HL-60 (cell line): Measurements from ENCODE around the gene AGPAT2.

Experiments used
- DNase-seq, 2 experiments: peaks; one replicate each; pipeline ENCODE4 v3.0.0-alpha.2; 2010 to 2020; ENCODE audit warnings: low read depth in 1 of 2, low spot score in 1 of 2
- H3K27ac ChIP-seq: fragments of 250-450 bp; sonication (Bioruptor Pico); replicated peaks from 2 replicates; pipeline ENCODE4 v1.5.1; 2020; ENCODE audit warnings: mild to moderate bottlenecking, moderate library complexity
- H3K27me3 ChIP-seq: fragments of 250-450 bp; sonication (Bioruptor Pico); 2 replicates; pipeline ENCODE4 v1.5.1; 2021; ENCODE audit warnings: mild to moderate bottlenecking, moderate library complexity; ENCODE audit not compliant: insufficient read depth, poor library complexity, severe bottlenecking
- H3K4me3 ChIP-seq: replicated peaks from 2 replicates; pipeline ENCODE4 v1.5.1; 2011; ENCODE audit warnings: mild to moderate bottlenecking, control low read depth, low read length; ENCODE audit not compliant: insufficient read depth
- GABPA ChIP-seq: IDR thresholded peaks from 2 replicates; pipeline ENCODE4 v1.6.1; 2012; ENCODE audit warnings: low read depth
- POLR2AphosphoS5 ChIP-seq: IDR thresholded peaks from 2 replicates; pipeline ENCODE4 v1.6.1; 2012; ENCODE audit warnings: low read depth
- SPI1 ChIP-seq: IDR thresholded peaks from 2 replicates; pipeline ENCODE4 v1.6.1; 2012; ENCODE audit warnings: low read depth, mild to moderate bottlenecking, borderline replicate concordance
- long read RNA-seq: library from polyadenylated mRNA; unstranded; transcript quantifications from one replicate; pipeline ENCODE4 v2.0.0, GENCODE V29; 2020
- TF ChIP-seq, protein P1 (sequence below): IDR thresholded peaks from one replicate; pipeline ENCODE4 v1.5.1; 2011; ENCODE audit warnings: low read length, control low read depth, inconsistent platforms; ENCODE audit not compliant: insufficient read depth
- TF ChIP-seq, protein P2 (sequence below): IDR thresholded peaks from 2 replicates; pipeline ENCODE4 v1.6.1; 2012; ENCODE audit warnings: low read depth; ENCODE audit not compliant: insufficient replicate concordance

Gene AGPAT2
- long read RNA-seq, transcript AGPAT2-202 (6 exons, 1,512 nt): major isoform, 209 of 230 reads
- long read RNA-seq, transcript AGPAT2-201 (5 exons, 1,391 nt): minor isoform, 13 of 230 reads
- long read RNA-seq, partial matches to known transcripts: 0 of 230 reads
- long read RNA-seq, other reads (novel, unspliced or antisense): 8 of 230 reads

DNA sequence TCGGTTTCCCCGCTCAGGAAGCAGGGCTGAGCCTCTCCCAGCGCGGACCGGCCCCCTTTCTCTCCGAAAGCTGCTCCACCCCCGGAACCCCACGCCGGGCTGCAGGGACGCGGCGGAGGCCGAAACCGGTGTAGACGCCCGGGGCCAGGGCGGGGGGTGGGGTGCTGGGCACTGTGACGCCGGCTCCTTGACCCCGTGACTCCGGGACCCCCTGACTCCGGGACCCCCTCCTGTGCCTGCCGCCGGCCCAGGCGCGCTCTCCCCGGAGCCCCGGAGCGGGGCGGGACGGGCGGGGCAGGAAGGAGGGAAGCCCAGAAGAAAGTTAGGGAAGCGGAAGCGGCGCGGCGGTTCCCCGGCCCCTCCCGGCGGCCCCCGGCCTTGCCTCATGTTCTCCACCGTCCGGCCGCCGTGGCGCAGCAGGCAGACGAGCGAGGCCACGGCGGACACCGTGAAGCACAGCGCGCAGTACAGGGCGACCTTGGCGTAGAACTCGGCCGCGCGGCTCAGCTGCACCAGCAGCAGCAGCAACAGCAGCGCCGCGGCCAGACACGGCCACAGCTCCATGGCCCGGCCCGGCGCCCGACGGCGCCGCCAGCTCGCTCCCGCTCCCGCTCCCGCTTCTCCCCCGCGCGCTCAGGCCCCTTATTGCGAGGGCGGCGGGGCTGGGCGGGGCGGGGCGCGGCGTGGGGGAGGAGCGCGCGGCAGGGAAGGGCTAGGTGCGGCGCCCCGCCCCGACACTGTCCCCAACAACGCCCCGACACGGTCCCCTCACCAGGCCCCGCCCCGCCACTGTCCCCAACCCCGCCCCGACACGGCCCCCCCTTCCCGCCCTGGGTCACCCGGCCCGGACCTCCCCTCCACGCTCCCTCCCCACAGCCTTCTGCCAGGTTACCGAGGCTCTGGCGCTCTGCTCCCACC lies at the start of gene AGPAT2:
Gene AGPAT2, minus strand, starts transcription at position 664 of the 918 bp plus-strand sequence. Its CDS starts 100 bp downstream, at position 564.
- no peaks in the 10 kb centered on the region for H3K27me3 ChIP-seq
- peak within 1 kb of the TSS; percentile 92 for H3K27ac ChIP-seq
- peak within 1 kb of the TSS; percentile 90 for H3K4me3 ChIP-seq
- DNase-seq: peak; percentile 74 to 82
- TF ChIP-seq, protein P1, sequence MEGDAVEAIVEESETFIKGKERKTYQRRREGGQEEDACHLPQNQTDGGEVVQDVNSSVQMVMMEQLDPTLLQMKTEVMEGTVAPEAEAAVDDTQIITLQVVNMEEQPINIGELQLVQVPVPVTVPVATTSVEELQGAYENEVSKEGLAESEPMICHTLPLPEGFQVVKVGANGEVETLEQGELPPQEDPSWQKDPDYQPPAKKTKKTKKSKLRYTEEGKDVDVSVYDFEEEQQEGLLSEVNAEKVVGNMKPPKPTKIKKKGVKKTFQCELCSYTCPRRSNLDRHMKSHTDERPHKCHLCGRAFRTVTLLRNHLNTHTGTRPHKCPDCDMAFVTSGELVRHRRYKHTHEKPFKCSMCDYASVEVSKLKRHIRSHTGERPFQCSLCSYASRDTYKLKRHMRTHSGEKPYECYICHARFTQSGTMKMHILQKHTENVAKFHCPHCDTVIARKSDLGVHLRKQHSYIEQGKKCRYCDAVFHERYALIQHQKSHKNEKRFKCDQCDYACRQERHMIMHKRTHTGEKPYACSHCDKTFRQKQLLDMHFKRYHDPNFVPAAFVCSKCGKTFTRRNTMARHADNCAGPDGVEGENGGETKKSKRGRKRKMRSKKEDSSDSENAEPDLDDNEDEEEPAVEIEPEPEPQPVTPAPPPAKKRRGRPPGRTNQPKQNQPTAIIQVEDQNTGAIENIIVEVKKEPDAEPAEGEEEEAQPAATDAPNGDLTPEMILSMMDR: no peak
- TF ChIP-seq SPI1 (peak; percentile 24; the same call in 1 of the 2 replicates), GABPA (peak; percentile 60; the same call in 1 of the 2 replicates), POLR2AphosphoS5 (peak; percentile 70; the same call in 1 of the 2 replicates)
- TF ChIP-seq, protein P2, sequence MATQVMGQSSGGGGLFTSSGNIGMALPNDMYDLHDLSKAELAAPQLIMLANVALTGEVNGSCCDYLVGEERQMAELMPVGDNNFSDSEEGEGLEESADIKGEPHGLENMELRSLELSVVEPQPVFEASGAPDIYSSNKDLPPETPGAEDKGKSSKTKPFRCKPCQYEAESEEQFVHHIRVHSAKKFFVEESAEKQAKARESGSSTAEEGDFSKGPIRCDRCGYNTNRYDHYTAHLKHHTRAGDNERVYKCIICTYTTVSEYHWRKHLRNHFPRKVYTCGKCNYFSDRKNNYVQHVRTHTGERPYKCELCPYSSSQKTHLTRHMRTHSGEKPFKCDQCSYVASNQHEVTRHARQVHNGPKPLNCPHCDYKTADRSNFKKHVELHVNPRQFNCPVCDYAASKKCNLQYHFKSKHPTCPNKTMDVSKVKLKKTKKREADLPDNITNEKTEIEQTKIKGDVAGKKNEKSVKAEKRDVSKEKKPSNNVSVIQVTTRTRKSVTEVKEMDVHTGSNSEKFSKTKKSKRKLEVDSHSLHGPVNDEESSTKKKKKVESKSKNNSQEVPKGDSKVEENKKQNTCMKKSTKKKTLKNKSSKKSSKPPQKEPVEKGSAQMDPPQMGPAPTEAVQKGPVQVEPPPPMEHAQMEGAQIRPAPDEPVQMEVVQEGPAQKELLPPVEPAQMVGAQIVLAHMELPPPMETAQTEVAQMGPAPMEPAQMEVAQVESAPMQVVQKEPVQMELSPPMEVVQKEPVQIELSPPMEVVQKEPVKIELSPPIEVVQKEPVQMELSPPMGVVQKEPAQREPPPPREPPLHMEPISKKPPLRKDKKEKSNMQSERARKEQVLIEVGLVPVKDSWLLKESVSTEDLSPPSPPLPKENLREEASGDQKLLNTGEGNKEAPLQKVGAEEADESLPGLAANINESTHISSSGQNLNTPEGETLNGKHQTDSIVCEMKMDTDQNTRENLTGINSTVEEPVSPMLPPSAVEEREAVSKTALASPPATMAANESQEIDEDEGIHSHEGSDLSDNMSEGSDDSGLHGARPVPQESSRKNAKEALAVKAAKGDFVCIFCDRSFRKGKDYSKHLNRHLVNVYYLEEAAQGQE: peak; percentile 56

DNA sequence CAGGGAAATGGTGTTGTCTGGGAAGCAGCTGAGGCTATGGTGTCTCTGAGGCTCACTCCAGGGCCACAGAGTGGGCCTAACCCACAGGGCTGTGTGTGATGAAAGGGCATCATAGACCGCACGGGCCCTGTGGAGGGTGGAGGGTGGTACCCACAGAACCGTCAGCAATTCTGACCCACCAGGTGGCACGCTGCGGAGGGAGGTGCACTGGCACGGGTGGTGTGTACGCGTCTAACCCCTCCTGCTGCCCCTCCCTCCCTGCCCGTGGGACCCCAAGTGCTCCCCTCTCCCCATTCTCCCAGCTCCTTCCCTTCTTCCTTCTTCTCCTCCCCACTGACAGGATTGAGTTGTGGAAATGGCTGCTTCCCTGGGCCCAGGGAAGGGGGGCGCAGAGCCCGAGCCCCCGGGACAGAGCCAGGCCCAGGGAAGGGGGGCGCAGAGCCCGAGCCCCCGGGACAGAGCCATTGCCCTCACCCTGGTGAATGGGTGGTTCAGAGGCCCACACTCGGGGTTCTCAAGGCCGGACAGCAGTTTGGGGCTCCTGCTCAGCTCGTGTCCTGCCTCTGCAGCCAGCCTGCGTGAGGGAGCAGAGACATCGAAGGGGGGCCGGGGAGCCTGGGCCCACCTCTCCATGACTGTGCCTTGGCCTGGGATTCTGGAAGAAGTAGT lies 48.7 kb upstream of the AGPAT2 start:
- no peak for DNase-seq
- no peak overlapping the region for H3K27ac ChIP-seq
- H3K27me3 ChIP-seq: no peaks in the 10 kb centered on the region
- TF ChIP-seq SPI1: no peak
- no peak for TF ChIP-seq POLR2AphosphoS5
- no peak for TF ChIP-seq GABPA
- TF ChIP-seq, protein P2: no peak
- TF ChIP-seq, protein P1: no peak
- H3K4me3 ChIP-seq: no peak overlapping the region

DNA sequence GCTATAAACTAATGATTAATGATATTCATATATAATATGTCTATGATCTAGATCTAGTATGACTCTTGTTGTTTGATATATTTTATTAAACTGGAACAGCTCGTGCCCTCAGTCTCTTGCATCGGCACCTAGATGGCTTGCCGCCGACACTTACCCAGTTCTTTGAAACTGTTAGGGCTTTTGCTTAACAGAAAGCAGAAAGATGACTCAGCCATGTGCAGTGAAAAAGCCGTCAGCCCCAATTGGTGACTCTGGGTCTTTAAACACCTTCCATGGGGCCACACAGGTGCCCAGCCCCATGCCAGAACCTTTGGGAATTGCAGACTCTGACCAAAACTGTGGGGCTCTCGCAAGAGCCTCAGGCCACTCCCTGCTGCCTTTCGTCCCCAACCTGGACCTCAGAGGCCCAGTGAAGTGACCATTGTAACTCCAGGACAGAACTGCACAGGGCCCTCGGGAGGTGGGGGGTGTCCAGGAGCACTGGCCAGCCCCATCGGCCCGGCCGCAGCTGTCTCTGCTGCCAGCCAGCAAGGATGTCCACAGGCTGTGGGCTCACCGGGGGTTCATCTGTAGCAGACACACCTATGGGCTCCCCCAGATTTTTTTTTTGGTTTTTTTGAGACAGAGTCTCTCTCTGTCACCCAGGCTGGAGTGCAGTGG lies 47.7 kb upstream of the AGPAT2 start:
- TF ChIP-seq, protein P2: no peak
- TF ChIP-seq SPI1 (no peak), POLR2AphosphoS5 (no peak), GABPA (no peak)
- TF ChIP-seq, protein P1: no peak
- Histone ChIP-seq H3K27ac (no peak overlapping the region), H3K27me3 (no peaks in the 10 kb centered on the region), H3K4me3 (no peak overlapping the region)
- DNase-seq: no peak
